ENCODE results near the gene ZNF14.

The ZNF14 gene

DNA sequence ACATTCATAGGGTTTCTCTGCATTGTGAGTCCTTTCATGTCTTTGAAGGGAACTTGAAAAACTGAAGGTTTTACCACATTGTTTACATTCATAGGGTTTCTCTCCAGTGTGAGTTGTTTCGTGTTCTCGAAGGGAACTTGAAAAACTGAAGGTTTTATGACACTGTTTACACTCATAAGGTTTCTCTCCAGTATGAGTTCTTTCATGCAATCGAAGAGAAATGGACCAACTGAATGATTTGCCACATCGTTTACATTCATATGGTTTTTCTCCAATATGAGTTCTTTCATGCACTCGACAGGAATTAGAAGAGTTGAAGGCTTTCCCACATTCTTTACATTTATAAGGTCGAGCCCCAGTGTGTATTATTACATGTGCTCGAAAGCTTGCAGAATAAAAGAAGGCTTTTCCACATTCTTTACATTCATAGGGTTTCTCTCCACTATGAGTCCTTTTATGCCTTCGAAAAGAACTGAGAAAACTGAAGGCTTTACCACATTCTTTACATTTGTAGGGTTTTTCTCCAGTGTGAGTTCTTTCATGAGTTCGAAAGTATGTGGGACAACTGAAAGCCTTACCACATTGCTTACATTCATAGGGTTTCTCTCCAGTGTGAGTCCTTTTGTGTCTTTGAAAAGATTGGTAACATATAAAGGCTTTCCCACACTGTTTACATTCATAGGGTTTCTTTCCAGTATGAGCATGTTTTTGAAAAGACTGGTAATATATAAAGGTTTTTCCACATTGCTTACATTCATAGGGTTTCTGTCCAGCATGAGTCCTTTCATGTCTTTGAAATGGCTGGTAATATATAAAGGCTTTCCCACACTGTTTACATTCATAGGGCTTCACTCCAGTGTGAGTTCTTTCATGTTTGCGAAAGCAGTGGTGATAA lies 20.7 kb downstream of the ZNF14 start:
- no peak overlapping the region for H3K4me3 ChIP-seq (ENCODE audit: low read length)

DNA sequence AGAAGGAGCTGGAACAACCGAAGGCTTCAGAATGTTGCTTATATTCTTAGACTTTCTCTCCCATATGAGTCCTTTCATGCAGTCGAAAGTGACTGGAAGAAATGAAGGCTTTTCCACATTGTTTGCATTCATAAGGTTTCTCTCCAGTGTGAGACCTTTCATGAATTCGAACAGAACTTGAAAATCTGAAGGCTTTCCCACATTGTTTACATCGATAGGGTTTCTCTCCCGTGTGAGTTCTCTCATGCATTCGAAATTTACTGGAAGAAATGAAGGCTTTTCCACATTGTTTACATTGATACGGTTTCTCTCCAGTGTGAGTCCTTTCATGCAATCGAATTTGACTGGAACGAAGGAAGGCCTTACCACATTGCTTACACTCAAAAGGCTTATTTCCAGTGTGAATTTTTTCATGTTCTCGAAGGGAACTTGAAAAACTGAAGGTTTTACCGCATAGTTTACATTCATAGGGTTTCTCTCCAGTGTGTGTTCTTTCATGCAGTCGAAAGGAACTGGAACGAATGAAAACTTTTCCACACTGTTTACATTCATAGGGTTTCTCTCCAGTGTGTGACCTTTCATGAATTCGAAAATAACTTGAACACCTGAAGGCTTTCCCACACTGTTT lies 21.5 kb downstream of the ZNF14 start:
- H3K4me3 ChIP-seq (ENCODE audit: low read length) = no peak overlapping the region
- no peaks in the 10 kb centered on the region for H3K27me3 ChIP-seq (replicated peaks; ENCODE audit: insufficient read depth, low read length)
- H3K27ac ChIP-seq (ENCODE audit: low read length) = no peak overlapping the region
- no peak overlapping the region for H3K4me2 ChIP-seq (ENCODE audit: low read depth, low read length)
- no peak overlapping the region for H3K9ac ChIP-seq (ENCODE audit: low read length)
- no peaks in the 10 kb centered on the region; the same call in none of the 2 replicates for H3K9me3 ChIP-seq (replicated peaks; ENCODE audit: insufficient read depth, low read length)
- no peak overlapping the region for H2AFZ ChIP-seq (ENCODE audit: low read length)
- H3K4me1 ChIP-seq (ENCODE audit: low read length) = no peaks in the 10 kb centered on the region
- H3K9me2 ChIP-seq (replicated peaks; ENCODE audit: insufficient read depth, low read length) = no peaks in the 10 kb centered on the region
- no peaks in the 10 kb centered on the region for H4K20me1 ChIP-seq (ENCODE audit: insufficient read depth, low read length)
- no peaks in the 10 kb centered on the region for H3K79me2 ChIP-seq (ENCODE audit: low read length)
- 0 out of 2 replicates have a peak, but pooled peaks cover 5% of the 10 kb centered on the region for H3K36me3 ChIP-seq (replicated peaks; ENCODE audit: insufficient read depth, low read length)
- TF ChIP-seq, protein P1, sequence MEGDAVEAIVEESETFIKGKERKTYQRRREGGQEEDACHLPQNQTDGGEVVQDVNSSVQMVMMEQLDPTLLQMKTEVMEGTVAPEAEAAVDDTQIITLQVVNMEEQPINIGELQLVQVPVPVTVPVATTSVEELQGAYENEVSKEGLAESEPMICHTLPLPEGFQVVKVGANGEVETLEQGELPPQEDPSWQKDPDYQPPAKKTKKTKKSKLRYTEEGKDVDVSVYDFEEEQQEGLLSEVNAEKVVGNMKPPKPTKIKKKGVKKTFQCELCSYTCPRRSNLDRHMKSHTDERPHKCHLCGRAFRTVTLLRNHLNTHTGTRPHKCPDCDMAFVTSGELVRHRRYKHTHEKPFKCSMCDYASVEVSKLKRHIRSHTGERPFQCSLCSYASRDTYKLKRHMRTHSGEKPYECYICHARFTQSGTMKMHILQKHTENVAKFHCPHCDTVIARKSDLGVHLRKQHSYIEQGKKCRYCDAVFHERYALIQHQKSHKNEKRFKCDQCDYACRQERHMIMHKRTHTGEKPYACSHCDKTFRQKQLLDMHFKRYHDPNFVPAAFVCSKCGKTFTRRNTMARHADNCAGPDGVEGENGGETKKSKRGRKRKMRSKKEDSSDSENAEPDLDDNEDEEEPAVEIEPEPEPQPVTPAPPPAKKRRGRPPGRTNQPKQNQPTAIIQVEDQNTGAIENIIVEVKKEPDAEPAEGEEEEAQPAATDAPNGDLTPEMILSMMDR (IDR thresholded peaks at IDR 0.05; ENCODE audit: low read length) = no peak
- TF ChIP-seq EZH2 (optimal IDR thresholded peaks at IDR 0.05; ENCODE audit: low read depth, low read length) (no peak), EZH2phosphoT487 (IDR thresholded peaks at IDR 0.05; ENCODE audit: low read length) (no peak)
- no peak for DNase-seq
- H3F3A ChIP-seq (ENCODE audit: insufficient read depth, low read length) = no peaks in the 10 kb centered on the region

More for the DNA sequence above, 20.7 kb downstream of the ZNF14 start:
- no peak overlapping the region for H3K9ac ChIP-seq (ENCODE audit: low read length)
- H3F3A ChIP-seq (ENCODE audit: insufficient read depth, low read length) = no peaks in the 10 kb centered on the region
- TF ChIP-seq, protein P1 (IDR thresholded peaks at IDR 0.05; ENCODE audit: low read length) = no peak
- no peak for TF ChIP-seq EZH2 (optimal IDR thresholded peaks at IDR 0.05; ENCODE audit: low read depth, low read length)
- no peak overlapping the region for H3K4me2 ChIP-seq (ENCODE audit: low read depth, low read length)
- no peaks in the 10 kb centered on the region for H3K27me3 ChIP-seq (replicated peaks; ENCODE audit: insufficient read depth, low read length)
- no peak overlapping the region for H3K27ac ChIP-seq (ENCODE audit: low read length)
- H3K4me1 ChIP-seq (ENCODE audit: low read length) = no peaks in the 10 kb centered on the region
- H3K36me3 ChIP-seq (replicated peaks; ENCODE audit: insufficient read depth, low read length) = 0 out of 2 replicates have a peak, but pooled peaks cover 5% of the 10 kb centered on the region
- H2AFZ ChIP-seq (ENCODE audit: low read length) = no peak overlapping the region
- no peaks in the 10 kb centered on the region for H3K9me2 ChIP-seq (replicated peaks; ENCODE audit: insufficient read depth, low read length)
- H3K9me3 ChIP-seq (replicated peaks; ENCODE audit: insufficient read depth, low read length) = no peaks in the 10 kb centered on the region; the same call in none of the 2 replicates
- H4K20me1 ChIP-seq (ENCODE audit: insufficient read depth, low read length) = no peaks in the 10 kb centered on the region
- no peak for DNase-seq
- no peaks in the 10 kb centered on the region for H3K79me2 ChIP-seq (ENCODE audit: low read length)

DNA sequence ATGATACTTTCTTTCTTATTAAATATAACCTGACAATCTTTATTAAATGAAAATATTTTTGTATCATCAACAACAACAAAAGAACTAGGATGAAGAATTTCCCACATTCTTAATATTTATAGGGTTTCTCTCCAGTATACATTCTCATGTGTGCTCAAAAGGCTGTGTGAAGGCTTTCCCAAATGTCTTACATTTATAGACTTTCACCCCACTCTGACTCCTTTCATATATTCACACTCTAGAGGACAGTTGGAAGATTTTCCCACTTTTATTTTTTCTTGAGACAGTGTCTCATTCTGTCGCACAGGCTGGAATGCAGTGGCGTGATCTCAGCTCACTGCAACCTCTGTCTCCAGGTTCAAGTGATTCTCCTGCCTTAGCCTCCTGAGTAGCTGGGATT lies 22.4 kb downstream of the ZNF14 start:
- Histone ChIP-seq H3K36me3 (replicated peaks; ENCODE audit: insufficient read depth, low read length) (0 out of 2 replicates have a peak, but pooled peaks cover 5% of the 10 kb centered on the region), H3K9me2 (replicated peaks; ENCODE audit: insufficient read depth, low read length) (no peaks in the 10 kb centered on the region), H3K79me2 (ENCODE audit: low read length) (no peaks in the 10 kb centered on the region), H3K9me3 (replicated peaks; ENCODE audit: insufficient read depth, low read length) (no peaks in the 10 kb centered on the region; the same call in none of the 2 replicates), H2AFZ (ENCODE audit: low read length) (no peak overlapping the region), H3F3A (ENCODE audit: insufficient read depth, low read length) (no peaks in the 10 kb centered on the region), H4K20me1 (ENCODE audit: insufficient read depth, low read length) (no peaks in the 10 kb centered on the region), H3K4me3 (ENCODE audit: low read length) (no peak overlapping the region), H3K27me3 (replicated peaks; ENCODE audit: insufficient read depth, low read length) (no peaks in the 10 kb centered on the region), H3K9ac (ENCODE audit: low read length) (no peak overlapping the region), H3K27ac (ENCODE audit: low read length) (no peak overlapping the region), H3K4me2 (ENCODE audit: low read depth, low read length) (no peak overlapping the region), H3K4me1 (ENCODE audit: low read length) (no peaks in the 10 kb centered on the region)
- TF ChIP-seq, protein P1 (IDR thresholded peaks at IDR 0.05; ENCODE audit: low read length) = no peak
- TF ChIP-seq EZH2phosphoT487 (IDR thresholded peaks at IDR 0.05; ENCODE audit: low read length) (no peak), EZH2 (optimal IDR thresholded peaks at IDR 0.05; ENCODE audit: low read depth, low read length) (no peak)
- no peak for DNase-seq

All from MM.1S (cell line).